ENCODE results near the gene ZNF768. TPM values are rescaled to one million over a fixed set of nuclear protein-coding genes. Genes with fewer than 3 reads are reported as not detected.

The ZNF768 gene
- total RNA-seq, 1 experiment from 2014 or later, result 48.8 TPM

DNA sequence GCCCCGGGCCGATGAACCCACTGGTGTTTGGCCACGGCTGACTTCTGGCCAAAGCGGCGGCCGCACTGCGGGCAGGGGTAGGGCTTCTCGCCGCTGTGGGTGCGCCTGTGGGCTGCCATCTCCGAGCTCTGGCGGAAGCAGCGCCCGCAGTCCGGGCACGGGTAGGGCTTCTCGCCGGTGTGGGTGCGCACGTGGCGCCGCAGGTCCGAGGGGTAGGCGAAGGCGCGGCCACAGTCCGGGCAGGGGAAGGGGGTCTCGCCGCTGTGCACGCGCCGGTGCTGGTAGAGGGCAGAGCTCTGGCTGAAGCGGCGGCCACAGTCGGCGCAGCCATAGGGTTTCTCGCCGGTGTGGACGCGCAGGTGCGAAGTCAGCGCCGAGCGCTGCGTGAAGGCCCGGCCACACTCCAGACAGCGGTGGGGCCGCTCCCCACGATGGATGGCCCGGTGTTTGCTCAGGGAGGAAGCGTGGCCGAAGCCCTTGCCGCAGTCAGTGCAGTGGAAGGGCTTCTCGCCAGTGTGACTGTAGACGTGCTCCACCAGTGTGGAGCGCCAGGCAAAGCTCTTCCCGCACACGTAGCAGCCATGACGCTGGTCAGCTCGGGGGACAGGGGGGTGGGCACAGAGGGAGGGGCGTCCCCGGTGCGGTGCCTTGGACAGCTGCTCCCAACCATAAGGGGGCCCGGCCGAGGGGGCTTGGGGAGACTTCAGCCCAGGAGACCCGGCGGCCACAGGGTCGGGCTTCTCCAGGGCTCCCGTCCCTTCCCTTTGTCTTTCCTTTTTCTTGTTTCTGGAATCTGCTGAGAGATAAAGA is 29.2 kb upstream of the ZNF768 start:
- RAD21 ChIA-PET (ENCODE audit: low non-redundant PET in 1 of 2, low total read pairs in 2 of 2, uncharacterized antibody in 2 of 2, unreplicated experiment in 2 of 2), result no interaction called here

More for the DNA sequence above, 29.2 kb upstream of the ZNF768 start:
- ChIA-PET POLR2A (no interaction called here), CTCF (no interaction called here)
- no peak for DNase-seq (ENCODE audit: low read depth, low spot score)
- H3K79me2 ChIP-seq (ENCODE audit: insufficient read depth, low read length), result peaks cover 14% of the 10 kb centered on the region; the same call in 1 of the 2 replicates
- BruUV-seq (replicated peaks), result no TSS peak
- no peaks in the 10 kb centered on the region for H3K9me3 ChIP-seq (ENCODE audit: control insufficient read depth in 1 of 2, insufficient read depth in 1 of 2, low read depth in 1 of 2, low read length in 2 of 2)
- TF ChIP-seq, protein P1, sequence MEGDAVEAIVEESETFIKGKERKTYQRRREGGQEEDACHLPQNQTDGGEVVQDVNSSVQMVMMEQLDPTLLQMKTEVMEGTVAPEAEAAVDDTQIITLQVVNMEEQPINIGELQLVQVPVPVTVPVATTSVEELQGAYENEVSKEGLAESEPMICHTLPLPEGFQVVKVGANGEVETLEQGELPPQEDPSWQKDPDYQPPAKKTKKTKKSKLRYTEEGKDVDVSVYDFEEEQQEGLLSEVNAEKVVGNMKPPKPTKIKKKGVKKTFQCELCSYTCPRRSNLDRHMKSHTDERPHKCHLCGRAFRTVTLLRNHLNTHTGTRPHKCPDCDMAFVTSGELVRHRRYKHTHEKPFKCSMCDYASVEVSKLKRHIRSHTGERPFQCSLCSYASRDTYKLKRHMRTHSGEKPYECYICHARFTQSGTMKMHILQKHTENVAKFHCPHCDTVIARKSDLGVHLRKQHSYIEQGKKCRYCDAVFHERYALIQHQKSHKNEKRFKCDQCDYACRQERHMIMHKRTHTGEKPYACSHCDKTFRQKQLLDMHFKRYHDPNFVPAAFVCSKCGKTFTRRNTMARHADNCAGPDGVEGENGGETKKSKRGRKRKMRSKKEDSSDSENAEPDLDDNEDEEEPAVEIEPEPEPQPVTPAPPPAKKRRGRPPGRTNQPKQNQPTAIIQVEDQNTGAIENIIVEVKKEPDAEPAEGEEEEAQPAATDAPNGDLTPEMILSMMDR (IDR thresholded peaks at IDR 0.05 in 2 of 3, conservative IDR thresholded peaks at IDR 0.05 in 1 of 3; ENCODE audit: borderline replicate concordance in 1 of 3, insufficient read depth in 1 of 3, low read depth in 2 of 3, low read length in 2 of 3), result no peak
- TF ChIP-seq SRF (IDR thresholded peaks at IDR 0.05; ENCODE audit: low read depth) (no peak), YY1 (IDR thresholded peaks at IDR 0.05; ENCODE audit: extremely low read depth, insufficient replicate concordance, low read depth, low read length) (no peak), CEBPB (IDR thresholded peaks at IDR 0.05; ENCODE audit: low read depth) (no peak), POLR2AphosphoS5 (IDR thresholded peaks at IDR 0.05; ENCODE audit: low read depth, low read length) (no peak), POLR2A (IDR thresholded peaks at IDR 0.05; ENCODE audit: borderline replicate concordance, extremely low read depth, insufficient read depth, insufficient read length) (no peak), TCF7L2 (IDR thresholded peaks at IDR 0.05; ENCODE audit: borderline replicate concordance, extremely low read depth, insufficient read depth, insufficient read length) (no peak)
- TF ChIP-seq, protein P2, sequence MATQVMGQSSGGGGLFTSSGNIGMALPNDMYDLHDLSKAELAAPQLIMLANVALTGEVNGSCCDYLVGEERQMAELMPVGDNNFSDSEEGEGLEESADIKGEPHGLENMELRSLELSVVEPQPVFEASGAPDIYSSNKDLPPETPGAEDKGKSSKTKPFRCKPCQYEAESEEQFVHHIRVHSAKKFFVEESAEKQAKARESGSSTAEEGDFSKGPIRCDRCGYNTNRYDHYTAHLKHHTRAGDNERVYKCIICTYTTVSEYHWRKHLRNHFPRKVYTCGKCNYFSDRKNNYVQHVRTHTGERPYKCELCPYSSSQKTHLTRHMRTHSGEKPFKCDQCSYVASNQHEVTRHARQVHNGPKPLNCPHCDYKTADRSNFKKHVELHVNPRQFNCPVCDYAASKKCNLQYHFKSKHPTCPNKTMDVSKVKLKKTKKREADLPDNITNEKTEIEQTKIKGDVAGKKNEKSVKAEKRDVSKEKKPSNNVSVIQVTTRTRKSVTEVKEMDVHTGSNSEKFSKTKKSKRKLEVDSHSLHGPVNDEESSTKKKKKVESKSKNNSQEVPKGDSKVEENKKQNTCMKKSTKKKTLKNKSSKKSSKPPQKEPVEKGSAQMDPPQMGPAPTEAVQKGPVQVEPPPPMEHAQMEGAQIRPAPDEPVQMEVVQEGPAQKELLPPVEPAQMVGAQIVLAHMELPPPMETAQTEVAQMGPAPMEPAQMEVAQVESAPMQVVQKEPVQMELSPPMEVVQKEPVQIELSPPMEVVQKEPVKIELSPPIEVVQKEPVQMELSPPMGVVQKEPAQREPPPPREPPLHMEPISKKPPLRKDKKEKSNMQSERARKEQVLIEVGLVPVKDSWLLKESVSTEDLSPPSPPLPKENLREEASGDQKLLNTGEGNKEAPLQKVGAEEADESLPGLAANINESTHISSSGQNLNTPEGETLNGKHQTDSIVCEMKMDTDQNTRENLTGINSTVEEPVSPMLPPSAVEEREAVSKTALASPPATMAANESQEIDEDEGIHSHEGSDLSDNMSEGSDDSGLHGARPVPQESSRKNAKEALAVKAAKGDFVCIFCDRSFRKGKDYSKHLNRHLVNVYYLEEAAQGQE (IDR thresholded peaks at IDR 0.05; ENCODE audit: low read depth), result no peak
- H3K4me1 ChIP-seq (ENCODE audit: control insufficient read depth in 1 of 2, insufficient read depth in 2 of 2, low read length in 2 of 2), result peaks cover 10 to 21% of the 10 kb centered on the region in 2 experiments
- no peaks in the 10 kb centered on the region for H3K27me3 ChIP-seq (ENCODE audit: insufficient read depth, low read length)
- H3K4me2 ChIP-seq (ENCODE audit: low read length), result no peak overlapping the region
- no peak overlapping the region for H3K27ac ChIP-seq (ENCODE audit: low read depth, low read length)
- no peak for ATAC-seq
- H3K9me2 ChIP-seq (ENCODE audit: insufficient read depth), result no peaks in the 10 kb centered on the region
- peaks cover 4% of the 10 kb centered on the region in 2 experiments; a peak in 2 of 4 replicates for H3K36me3 ChIP-seq (ENCODE audit: control insufficient read depth in 1 of 2, insufficient read depth in 2 of 2, low read length in 2 of 2)
- no peak overlapping the region for H3K4me3 ChIP-seq (replicated peaks in 1 of 2; ENCODE audit: low read depth in 1 of 2, low read length in 2 of 2)
- no peaks in the 10 kb centered on the region for H4K20me1 ChIP-seq (ENCODE audit: insufficient read depth)
- no peak overlapping the region for H3K9ac ChIP-seq (ENCODE audit: low read length)
- intact Hi-C loops (cut with micrococcal nuclease), result no loop called here
- no peak overlapping the region for H2AFZ ChIP-seq (ENCODE audit: low read depth, low read length, poor library complexity, severe bottlenecking)
